ENCODE measurements around the gene RAB39A.

GRCh38 chr11:107921997-107922396 is 6.3 kb upstream of the RAB39A start:
- TF ChIP-seq CTCF (IDR thresholded peaks at IDR 0.05; ENCODE audit: borderline replicate concordance, extremely low read depth, low read length, poor library complexity, severe bottlenecking) (no peak), EZH2 (IDR thresholded peaks at IDR 0.05; ENCODE audit: borderline replicate concordance, low read depth, low read length, severe bottlenecking) (no peak)

Measured in DND-41 (cell line).